Retina (tissue), 1 donor: ENCODE data around the gene SNX32.
A peak's percentile ranks its signal among the peaks of the same experiment; 100 is the strongest.

ENCODE experiments used
- DNase-seq: peaks from one replicate; pipeline ENCODE4 v3.0.0-alpha.2; 2016

Gene SNX32

GRCh38 chr11:65869643-65870306 lies 36.0 kb downstream of the SNX32 start:
- DNase-seq, result no peak

DNA sequence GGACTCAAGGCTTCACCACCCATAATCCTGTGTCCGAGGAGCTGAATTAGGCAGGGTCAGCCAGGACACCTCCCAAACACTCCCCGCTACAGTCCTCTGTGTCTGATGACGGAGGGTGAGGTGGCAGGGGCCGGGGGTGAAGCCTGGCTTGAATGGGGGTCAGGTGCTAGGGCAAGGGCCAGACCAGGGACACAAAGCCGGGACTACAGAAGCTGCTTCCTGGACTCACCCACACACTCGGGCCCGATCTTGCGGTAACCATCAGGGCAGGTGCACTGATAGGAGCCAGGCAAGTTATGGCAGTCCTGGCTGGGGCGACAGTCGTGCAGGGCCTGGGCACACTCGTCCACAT lies 36.5 kb downstream of the SNX32 start:
- no peak for DNase-seq

DNA sequence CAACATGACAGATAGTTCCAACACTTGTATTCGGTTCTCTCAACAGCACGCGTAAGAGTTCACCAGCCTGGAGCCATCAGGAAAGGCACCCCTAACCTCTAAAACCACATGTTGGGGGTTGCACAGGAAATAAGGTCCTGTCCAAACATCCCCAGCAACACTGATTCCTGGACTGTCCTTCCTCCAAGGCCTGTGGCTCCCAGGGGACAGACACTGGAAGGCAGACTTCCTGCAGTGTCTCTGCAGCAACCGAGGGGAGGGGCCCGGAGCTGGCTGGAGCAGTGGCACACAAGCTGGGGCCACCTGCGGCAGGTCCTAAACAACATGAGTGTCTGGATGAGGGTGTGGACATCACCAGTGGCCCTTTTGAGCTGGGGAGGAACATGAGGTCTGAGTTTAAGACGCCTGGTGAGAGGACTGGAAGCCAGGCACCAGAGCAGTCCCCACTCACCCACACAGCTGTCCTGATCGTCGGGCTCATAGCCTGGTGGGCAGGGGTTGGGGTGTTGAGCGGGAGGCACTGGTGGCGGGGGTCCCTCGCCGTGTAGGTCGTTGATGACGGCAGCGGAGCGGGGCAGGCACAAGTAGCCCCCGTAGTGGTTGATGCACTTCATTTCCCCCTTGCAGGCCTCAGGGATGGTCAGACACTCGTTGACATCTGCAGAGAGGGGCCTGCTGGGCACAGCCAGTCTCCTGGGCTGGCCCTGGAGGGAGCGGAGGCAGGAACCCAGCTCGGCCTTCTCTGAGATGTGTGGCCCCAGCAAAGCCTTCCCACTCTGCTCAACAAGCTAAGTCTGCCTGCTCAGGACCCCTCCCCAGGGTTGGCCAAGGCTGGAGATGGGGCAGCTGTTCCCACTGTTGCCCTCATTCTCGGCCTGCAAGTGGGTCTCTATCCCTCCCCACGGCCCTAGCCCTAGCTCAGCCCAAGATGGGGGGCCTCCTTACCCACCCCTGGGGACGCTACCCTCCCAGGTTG lies 37.2 kb downstream of the SNX32 start:
- DNase-seq, result peak; percentile 16

GRCh38 chr11:65871811-65872548 lies 38.2 kb downstream of the SNX32 start:
- peak; percentile 63 for DNase-seq

GRCh38 chr11:65872586-65873317 lies 39.0 kb downstream of the SNX32 start, which contains the start of gene EFEMP2:
EFEMP2 (minus strand) TSS chr11:65872800; CDS start chr11:65872354, 446 bp downstream.
- DNase-seq, result no peak

DNA sequence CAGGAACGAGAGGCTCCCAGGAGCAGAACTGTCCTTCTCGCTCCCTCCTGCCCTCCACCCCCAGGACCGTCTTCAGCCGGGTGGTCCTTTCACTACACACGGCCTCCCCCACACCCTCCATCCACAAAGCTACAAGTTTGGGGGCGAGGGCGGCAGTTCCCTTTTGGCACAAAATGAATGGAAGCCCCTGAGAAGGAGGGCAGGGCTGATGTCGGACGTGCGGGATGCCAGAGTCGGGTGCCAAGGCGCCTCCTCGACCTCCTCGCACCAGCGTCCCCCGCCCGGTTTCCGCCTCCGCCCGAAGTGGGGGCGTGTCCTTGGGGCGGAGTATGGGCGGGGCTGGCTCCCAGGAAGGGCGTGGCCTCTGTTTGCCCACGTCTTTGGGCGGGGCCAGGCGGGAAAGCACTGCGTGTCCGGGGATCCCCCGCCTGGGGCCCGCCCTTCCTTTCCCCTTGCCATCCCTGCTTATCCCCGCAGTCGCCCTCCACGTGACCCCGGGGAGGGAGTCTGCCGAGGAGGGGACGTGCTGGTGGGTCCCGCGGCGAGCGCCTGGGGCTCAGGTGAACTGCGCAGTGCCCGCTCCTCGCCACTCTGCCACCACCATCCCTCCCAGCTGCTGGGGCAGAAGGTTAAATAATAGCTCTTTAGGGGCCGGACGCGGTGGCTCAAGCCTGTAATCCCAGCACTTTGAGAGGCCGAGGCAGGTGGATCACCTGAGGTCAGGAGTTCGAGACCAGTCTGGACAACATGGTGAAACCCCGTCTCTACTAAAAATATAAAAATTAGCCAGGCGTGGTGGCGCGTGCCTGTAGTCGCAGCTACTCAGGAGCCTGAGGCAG lies 39.8 kb downstream of the SNX32 start:
- DNase-seq, result peak; percentile 97

DNA sequence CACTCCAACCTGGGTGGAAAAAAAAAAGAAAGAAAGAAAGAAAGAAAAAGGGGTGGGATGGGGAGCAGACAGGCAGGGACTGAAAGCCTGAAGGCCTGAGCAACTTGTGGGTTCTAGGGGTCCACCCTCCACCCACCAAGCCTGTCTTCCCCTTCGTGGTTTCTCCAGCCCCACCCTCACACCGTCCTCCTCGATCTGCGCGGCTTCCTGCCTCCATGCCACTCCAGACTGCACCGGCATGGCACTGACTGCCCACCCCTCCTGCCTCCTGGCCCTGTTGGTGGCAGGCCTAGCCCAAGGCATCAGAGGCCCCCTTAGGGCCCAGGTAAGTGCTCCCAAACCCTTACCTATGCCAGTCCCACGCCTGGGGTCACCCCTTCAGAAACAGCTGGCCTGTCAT lies 45.9 kb downstream of the SNX32 start, which contains the start of gene CTSW:
Gene CTSW, plus strand, starts transcription at position 221 of the 400 bp plus-strand sequence. Its CDS starts 18 bp downstream, at position 239.
- DNase-seq, result no peak

DNA sequence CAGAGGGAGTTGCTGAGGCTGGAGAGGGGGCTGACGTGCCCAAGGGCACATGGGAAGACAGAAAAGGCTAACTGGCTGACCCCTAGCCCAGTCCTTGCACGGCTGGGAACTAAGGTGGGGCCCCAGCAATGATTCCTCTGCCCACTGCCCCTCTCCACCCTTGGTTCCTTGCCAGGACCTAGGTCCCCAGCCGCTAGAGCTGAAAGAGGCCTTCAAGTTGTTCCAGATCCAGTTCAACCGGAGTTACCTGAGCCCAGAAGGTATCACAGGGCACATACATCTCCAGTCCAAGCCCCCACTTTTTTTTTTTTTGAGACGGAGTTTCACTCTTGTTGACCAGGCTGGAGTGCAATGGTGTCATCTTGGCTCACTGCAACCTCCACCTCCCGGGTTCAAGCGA lies 46.3 kb downstream of the SNX32 start:
- DNase-seq, result no peak

DNA sequence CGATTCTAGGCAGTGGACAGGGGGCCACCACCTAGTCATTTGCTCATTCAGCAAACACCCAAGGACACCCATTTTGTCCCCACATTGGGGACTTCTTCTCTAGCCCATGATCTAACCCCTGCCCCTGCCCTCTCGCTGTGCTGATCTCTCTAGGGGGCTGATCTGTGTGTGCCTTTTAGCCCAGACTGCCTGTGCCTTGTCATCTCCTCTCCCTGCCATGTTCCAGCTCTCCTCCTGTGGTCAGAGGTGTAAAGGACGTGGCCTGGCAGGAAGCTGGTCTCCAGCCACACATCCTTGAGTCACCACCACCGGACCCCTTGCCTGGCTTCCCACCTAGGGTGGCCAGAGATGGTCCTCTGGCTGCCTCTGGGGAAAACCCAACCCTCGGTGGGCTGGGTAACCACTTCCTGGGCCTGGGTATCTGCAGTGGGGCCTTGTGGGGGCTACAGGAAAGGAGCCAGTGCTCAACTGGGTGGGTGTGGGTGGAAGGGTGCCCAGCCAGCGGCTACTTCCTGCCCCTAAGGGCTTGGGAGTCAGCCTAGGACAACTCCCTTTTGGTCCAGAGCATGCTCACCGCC lies 47.2 kb downstream of the SNX32 start:
- DNase-seq, result no peak

DNA sequence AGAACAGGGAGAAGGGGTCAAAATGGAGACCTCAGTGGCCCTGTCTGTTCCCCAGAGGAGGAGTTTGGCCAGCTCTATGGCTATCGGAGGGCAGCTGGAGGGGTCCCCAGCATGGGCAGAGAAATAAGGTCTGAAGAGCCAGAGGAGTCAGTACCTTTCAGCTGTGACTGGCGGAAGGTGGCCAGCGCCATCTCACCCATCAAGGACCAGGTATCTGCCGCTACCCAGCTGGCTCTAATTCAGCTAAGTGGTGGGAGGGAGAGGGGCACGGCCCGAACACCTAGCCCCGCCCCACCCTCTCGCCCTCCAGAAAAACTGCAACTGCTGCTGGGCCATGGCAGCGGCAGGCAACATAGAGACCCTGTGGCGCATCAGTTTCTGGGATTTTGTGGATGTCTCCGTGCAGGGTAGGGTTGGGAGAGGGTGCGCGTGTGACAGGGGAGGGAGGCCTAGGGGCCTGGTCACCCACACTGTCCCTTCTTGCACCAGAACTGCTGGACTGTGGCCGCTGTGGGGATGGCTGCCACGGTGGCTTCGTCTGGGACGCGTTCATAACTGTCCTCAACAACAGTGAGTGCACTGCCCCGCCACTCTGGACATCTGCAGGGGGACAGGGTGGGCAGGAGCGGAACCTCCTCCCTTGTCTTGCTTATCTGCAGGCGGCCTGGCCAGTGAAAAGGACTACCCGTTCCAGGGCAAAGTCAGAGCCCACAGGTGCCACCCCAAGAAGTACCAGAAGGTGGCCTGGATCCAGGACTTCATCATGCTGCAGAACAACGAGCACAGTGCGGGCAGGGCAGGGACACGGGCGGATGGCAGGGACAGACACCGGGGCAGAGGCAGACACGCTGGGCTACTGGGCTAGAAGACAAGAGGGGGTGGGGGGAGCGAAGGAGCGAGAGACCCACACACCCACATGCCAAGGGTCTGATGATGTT lies 48.6 kb downstream of the SNX32 start:
- DNase-seq, result no peak

DNA sequence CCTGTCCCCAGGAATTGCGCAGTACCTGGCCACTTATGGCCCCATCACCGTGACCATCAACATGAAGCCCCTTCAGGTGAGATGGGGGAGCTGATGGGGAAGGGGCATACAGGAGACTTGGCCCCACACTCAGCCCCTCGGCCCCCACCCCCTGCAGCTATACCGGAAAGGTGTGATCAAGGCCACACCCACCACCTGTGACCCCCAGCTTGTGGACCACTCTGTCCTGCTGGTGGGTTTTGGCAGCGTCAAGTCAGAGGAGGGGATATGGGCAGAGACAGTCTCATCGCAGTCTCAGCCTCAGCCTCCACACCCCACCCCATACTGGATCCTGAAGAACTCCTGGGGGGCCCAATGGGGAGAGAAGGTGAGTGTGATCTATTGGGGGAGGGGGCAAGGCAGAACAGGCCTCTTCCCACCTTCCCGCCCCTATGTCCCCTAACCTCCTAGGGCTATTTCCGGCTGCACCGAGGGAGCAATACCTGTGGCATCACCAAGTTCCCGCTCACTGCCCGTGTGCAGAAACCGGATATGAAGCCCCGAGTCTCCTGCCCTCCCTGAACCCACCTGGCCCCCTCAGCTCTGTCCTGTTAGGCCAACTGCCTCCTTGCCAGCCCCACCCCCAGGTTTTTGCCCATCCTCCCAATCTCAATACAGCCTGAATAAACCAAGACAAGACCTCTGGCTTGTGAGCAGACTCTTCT lies 49.4 kb downstream of the SNX32 start:
- no peak for DNase-seq

DNA sequence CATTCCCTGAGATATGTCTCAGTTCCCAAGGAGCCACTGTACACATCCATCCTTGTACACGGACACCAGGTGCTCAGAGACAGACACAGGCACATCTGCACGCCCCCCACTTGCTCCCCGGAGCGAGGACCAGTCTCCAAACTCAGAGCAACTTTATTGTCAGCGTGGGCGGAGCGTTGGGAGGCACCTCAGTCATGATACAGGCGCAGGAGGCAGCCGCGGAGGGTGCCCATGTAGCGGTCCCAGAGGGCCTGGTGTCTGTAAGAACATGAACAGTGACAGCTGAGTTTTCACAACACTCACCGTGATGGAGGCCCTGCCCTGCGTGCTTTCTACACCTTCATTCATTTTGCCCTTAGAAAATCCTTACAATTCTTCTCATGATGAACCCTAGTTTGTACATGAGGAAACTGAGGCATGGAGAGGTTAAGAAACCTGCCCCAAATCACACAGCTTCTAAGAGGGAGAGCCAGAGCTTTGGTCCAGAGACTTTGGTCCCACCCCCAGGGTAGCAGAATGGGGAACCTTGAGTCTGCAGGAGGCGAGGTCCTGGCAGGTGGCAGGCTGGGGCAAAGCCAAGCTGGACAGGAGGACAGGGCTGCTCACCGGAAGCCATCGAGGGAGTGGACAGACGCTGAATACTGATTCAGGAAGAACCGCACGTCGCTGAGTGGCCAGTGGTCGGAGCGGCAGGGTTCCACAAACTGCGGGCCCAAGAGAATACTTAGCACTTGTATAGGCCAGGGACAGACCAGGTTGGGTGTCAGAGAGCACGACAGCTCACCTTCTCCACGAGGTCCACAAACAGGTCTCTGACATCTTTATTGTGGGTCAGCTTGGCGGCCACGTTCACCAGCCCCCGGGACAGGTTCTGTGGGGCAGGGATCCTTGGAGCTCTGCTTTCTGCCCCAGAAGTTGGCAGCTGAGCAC lies 50.3 kb downstream of the SNX32 start:
- DNase-seq, result no peak

DNA sequence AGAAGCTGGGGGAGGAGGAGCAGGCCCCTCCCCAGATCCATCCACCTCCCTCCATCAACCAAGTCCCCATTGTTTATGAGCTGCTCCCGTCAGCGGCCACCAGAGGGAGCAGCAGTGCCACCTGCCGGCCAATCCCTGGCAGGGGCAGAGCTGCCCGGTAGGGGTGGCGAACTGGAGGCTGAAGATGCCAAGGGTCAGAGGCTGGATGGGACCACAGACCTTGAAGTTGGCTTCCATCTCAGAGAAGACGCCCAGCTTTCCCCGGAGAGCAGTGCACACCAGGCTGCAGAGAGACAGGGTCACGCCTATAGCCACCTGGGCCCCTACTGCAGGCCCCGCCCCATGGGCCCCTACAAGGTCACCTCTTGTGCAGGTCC lies 50.9 kb downstream of the SNX32 start:
- peak; percentile 85 for DNase-seq

DNA sequence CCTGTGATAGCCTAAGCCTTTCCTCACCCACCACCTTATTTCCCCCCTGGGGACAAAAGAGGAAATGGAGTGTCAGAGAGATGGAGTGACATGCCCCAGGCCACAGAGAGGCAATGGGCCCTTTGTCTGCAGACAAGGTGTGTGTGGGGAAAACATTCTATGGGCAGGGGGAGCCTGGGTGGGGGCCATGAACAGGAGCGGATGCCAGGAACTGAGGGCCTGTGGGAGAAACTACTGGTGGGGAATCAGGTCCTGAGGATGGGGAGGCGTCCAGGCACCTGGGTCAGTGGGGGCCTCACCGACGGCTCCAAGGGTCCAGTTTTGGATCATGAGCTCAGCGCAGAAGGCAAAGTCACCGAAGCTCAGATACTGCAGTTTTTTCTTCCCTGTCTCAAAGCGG lies 51.5 kb downstream of the SNX32 start:
- no peak for DNase-seq

GRCh38 chr11:65885808-65886536 lies 52.2 kb downstream of the SNX32 start:
- no peak for DNase-seq

DNA sequence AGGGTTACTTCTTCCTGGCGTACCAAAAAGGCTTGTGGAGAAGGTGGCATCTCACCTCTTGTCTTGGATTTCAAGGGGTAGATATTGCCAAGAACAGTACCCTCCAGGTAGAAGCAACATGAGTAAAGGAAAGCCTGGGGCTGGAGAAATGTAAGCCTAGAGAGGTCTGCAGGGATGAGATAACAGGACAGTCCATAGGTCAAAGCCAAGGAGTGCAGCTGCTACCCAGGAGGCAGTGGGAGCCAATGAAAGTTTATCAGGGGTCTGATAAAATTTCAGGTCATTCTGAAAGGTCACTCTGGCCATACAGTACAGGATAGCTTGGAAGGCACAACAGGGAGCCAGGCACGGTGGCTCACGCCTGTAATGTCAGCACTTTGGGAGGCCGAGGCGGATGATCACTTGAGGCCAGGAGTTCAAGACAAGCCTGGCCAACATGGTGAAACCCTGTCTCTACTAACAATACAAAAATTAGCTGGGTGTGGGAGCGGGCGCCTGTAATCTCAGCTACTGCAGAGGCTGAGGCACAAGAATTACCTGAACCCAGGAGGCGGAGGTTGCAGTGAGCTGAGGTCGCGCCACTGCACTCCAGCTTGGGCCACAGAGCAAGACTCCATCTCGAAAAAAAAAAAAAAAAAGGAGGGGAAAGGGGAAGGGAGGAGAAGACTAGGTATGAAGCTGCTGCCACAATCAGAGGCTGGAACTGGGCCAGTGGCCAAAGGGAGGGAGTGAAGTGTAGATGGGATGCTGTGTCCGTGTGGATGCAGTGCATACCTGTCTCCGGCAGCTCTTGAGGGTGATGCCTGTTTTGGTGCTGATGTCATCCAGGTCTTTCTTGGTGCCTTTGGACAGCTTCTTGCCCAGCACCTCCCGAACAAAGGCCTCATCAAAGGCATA lies 53.3 kb downstream of the SNX32 start:
- no peak for DNase-seq
